Right atrium auricular region (tissue), 2 donors: ENCODE results near the gene PTPN9. TPM values are rescaled to one million over a fixed set of nuclear protein-coding genes. Genes with fewer than 3 reads are reported as not detected.

ENCODE experiments used
- DNase-seq: peaks from one replicate; pipeline ENCODE4 v3.0.0-alpha.2; 2019; ENCODE audit warnings: low spot score
- H3K27ac ChIP-seq, 2 donors: fragments of 200-600 bp; sonication (generic); 1 replicate in 1 of 2; 2 replicates in 1 of 2; pipeline ENCODE4 v1.5.1; 2016 to 2019
- H3K27me3 ChIP-seq, 2 donors: fragments of 200-600 bp; sonication (generic); one replicate each; pipeline versions ENCODE4 v1.5.1 to v1.6.0; 2017 to 2019
- H3K36me3 ChIP-seq: fragments of 200-600 bp; sonication (generic); one replicate; pipeline ENCODE4 v1.5.1; 2016
- H3K4me1 ChIP-seq, 2 donors: fragments of 200-600 bp; sonication (generic); one replicate each; pipeline versions ENCODE4 v1.5.1 to v1.6.0; 2017 to 2019
- H3K4me3 ChIP-seq, 2 donors: fragments of 200-600 bp; sonication (generic); 1 replicate in 1 of 2; 2 replicates in 1 of 2; pipeline ENCODE4 v1.5.1; 2017 to 2019; ENCODE audit warnings: mild to moderate bottlenecking in 1 of 2, moderate library complexity in 1 of 2
- H3K9me3 ChIP-seq, 2 donors: fragments of 200-600 bp; sonication (generic); one replicate each; pipeline ENCODE4 v1.5.1; 2019
- CTCF ChIP-seq, 2 donors: fragments of 200-600 bp; sonication (generic); IDR thresholded peaks; one replicate each; pipeline ENCODE4 v1.5.1; 2019; ENCODE audit warnings: antibody characterized with exemption in 2 of 2
- total RNA-seq, 2 donors: library from RNA; depleted of rRNA; stranded (reverse); fragments of >200 nt; gene quantifications; one replicate each; pipeline ENCODE4 v1.1.0, GENCODE V29; 2016

The PTPN9 gene
- total RNA-seq, 2 donors from 2014 or later, result 9.6 to 9.9 TPM

DNA sequence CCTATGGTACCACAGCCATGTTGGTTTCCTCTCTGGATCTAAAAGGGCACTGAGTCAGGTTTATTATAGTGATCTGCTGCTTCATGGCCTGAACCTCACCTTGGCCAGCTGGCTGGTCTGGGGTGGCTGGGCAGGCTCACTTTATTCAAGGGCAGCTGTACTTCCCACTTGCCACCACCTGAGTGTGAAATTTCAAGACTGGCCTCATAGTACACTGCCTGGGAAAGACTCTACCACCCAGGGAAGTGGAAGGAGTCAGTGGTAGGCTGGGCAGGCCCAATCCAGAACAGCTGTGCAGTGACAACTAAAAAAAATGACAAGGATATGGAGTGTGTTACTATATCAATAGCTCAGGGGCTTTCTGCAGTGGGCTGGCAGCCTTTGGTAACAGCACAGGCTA lies 37.7 kb upstream of the PTPN9 start:
- Histone ChIP-seq H3K9me3 (no peaks in the 10 kb centered on the region), H3K27ac (no peak overlapping the region), H3K36me3 (peaks cover 68% of the 10 kb centered on the region), H3K27me3 (no peaks in the 10 kb centered on the region), H3K4me3 (no peak overlapping the region), H3K4me1 (peaks cover 0 to 7% of the 10 kb centered on the region in 2 donors)
- TF ChIP-seq CTCF (IDR thresholded peaks at IDR 0.05), result no peak
- no peak for DNase-seq

DNA sequence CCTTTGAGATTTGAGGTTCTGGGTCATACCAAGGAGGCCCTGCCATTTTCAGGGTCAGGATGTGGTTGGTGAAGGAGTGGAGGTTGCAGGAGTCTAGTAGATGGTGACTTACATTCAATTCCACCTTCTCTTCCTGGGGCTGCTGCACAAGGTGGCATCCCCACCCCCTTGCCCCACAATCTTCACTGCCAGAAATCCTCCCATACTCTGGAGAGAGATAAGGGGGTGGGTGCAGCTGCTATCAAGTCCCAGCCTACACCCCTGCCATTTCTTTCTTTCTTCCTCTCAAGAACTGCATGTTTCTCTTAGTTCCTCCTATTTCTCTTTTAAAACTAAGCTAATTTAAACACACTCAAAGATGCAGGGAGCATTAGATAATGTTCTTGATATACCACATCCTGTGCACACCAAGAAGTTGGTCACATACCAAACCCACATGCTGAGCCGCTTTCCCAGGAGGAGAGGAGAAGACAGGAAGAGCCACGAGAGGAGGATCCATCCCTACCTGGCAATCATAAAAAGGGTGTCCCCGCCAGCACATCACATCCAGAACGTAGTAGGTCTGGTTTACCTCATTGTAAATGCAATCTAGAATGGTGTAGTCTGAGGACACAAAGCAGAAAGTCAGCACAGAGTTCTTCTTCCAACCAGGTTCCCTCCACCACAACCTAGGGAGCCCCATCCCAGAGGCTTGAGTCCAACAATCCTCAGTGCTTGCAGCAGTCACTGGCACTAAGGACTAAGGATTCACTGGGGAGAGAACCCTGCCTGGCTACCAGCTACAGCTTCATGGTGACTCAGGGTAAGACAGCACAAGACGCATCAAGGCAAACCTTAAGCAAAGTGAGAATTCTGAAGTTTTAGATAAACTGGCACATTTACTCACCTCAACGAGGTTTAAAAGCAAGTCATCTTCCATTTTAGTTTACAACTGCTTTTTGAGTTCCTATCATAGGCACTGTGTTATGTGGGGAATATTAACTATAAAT lies 27.9 kb upstream of the PTPN9 start:
- Histone ChIP-seq H3K27me3 (no peaks in the 10 kb centered on the region), H3K36me3 (peaks cover 62% of the 10 kb centered on the region), H3K27ac (no peak overlapping the region), H3K9me3 (no peaks in the 10 kb centered on the region), H3K4me3 (no peak overlapping the region), H3K4me1 (no peaks in the 10 kb centered on the region)
- DNase-seq, result no peak
- no peak for TF ChIP-seq CTCF (IDR thresholded peaks at IDR 0.05)

- Histone ChIP-seq H3K27ac (no peak overlapping the region), H3K4me3 (no peak overlapping the region), H3K9me3 (no peaks in the 10 kb centered on the region), H3K27me3 (no peaks in the 10 kb centered on the region), H3K4me1 (no peaks in the 10 kb centered on the region), H3K36me3 (peaks cover 64% of the 10 kb centered on the region)
- TF ChIP-seq CTCF (IDR thresholded peaks at IDR 0.05), result no peak
- no peak for DNase-seq
Measured at GRCh38 chr15:75606026-75606425, 26.9 kb upstream of the PTPN9 start.

DNA sequence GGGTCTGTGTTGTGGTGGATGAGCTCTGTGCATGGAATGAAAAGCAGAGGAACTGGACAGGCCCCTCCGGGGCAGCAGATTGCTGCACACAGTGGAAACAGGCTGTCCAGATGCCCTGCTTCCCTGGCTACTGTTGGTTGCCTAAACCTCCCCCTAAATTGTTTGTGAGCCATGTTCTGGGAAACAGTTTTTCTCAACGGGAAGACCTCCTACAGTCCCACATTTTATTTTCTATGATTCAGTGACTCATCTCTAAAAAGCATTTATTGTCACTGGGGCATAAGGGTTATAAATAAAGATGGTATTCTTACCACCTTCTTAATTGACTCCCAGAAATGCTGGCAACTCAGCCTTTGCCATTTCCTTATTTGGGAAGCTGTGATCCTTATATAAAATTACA lies 20.3 kb upstream of the PTPN9 start:
- Histone ChIP-seq H3K4me3 (no peak overlapping the region), H3K9me3 (no peaks in the 10 kb centered on the region), H3K36me3 (peaks cover 50% of the 10 kb centered on the region), H3K27me3 (no peaks in the 10 kb centered on the region), H3K27ac (no peak overlapping the region), H3K4me1 (peaks cover 0 to 9% of the 10 kb centered on the region in 2 donors)
- DNase-seq, result no peak
- TF ChIP-seq CTCF (IDR thresholded peaks at IDR 0.05), result no peak

- Histone ChIP-seq H3K4me1 (peaks cover 0 to 9% of the 10 kb centered on the region in 2 donors), H3K36me3 (peaks cover 47% of the 10 kb centered on the region), H3K9me3 (no peaks in the 10 kb centered on the region), H3K27ac (no peak overlapping the region), H3K27me3 (no peaks in the 10 kb centered on the region), H3K4me3 (no peak overlapping the region)
- TF ChIP-seq CTCF (IDR thresholded peaks at IDR 0.05), result no peak
- DNase-seq, result no peak
Measured at GRCh38 chr15:75598361-75598760, 19.2 kb upstream of the PTPN9 start.
